OCI-LY7 (cell line): ENCODE data around the gene ZFR2. TPM values are rescaled to one million over a fixed set of nuclear protein-coding genes. Genes with fewer than 3 reads are reported as not detected.

Experiments used
- BruUV-seq: library from RNA; stranded (reverse); fragments of 400-500 nt; replicated peaks from 2 replicates; lab custom pipeline; 2021; lab: Mats Ljungman, UMichigan
- CTCF ChIA-PET: fragments of 300-600 bp; sonication (Branson Sonifier 250); formaldehyde crosslinking; loops from one replicate; lab custom pipeline; 2022; ENCODE audit warnings: antibody characterized with exemption; ENCODE audit not compliant: unreplicated experiment; lab: Charles Lee
- POLR2A ChIA-PET: fragments of 300-600 bp; sonication (Branson Sonifier 250); formaldehyde crosslinking; loops from one replicate; lab custom pipeline; 2022; ENCODE audit warnings: antibody characterized with exemption; lab: Charles Lee
- DNase-seq: peaks from one replicate; pipeline ENCODE4 v3.0.0-alpha.2; 2015; ENCODE audit warnings: low spot score
- H2AFZ ChIP-seq: fragments of 200-600 bp; sonication (generic), shearing (Covaris generic); 2 replicates; pipeline ENCODE4 v1.6.1; 2014; ENCODE audit warnings: mild to moderate bottlenecking, antibody characterized with exemption, low read length, moderate library complexity
- H3K27ac ChIP-seq: fragments of 200-600 bp; sonication (generic); 2 replicates; pipeline ENCODE4 v1.5.1; 2014; ENCODE audit warnings: mixed run types, low read depth, mild to moderate bottlenecking, moderate library complexity, low read length, inconsistent platforms; ENCODE audit not compliant: poor library complexity, severe bottlenecking
- H3K36me3 ChIP-seq: fragments of 200-600 bp; sonication (generic); 2 replicates; pipeline ENCODE4 v1.6.1; 2014; ENCODE audit warnings: mild to moderate bottlenecking, antibody characterized with exemption, low read length, moderate library complexity, mixed read lengths; ENCODE audit not compliant: insufficient read depth
- H3K4me1 ChIP-seq: fragments of 200-600 bp; sonication (generic); 2 replicates; pipeline ENCODE4 v1.5.1; 2014; ENCODE audit warnings: mild to moderate bottlenecking, low read length; ENCODE audit not compliant: insufficient read depth, poor library complexity, severe bottlenecking
- H3K4me2 ChIP-seq: fragments of 200-600 bp; sonication (generic); 2 replicates; pipeline ENCODE4 v1.6.1; 2014; ENCODE audit warnings: mild to moderate bottlenecking, low read length
- H3K4me3 ChIP-seq: fragments of 200-600 bp; sonication (generic); 2 replicates; pipeline ENCODE4 v1.5.1; 2014; ENCODE audit warnings: mild to moderate bottlenecking, low read depth, low read length; ENCODE audit not compliant: poor library complexity, severe bottlenecking
- H3K79me2 ChIP-seq: fragments of 200-600 bp; sonication (generic); 2 replicates; pipeline ENCODE4 v1.6.1; 2016; ENCODE audit warnings: low read depth, mild to moderate bottlenecking, low read length, moderate library complexity, mixed read lengths; ENCODE audit not compliant: insufficient read depth
- H3K9me2 ChIP-seq: fragments of 200-600 bp; sonication (generic); 2 replicates; pipeline ENCODE4 v1.6.1; 2016; ENCODE audit warnings: mild to moderate bottlenecking, low read length, mixed read lengths; ENCODE audit not compliant: insufficient read depth
- H3K9me3 ChIP-seq: fragments of 200-600 bp; sonication (generic); 2 replicates; pipeline ENCODE4 v1.6.1; 2014; ENCODE audit warnings: mild to moderate bottlenecking, mixed run types, low read length, mixed read lengths
- H4K20me1 ChIP-seq: fragments of 200-600 bp; sonication (generic); 2 replicates; pipeline ENCODE4 v1.6.1; 2014; ENCODE audit warnings: mild to moderate bottlenecking, antibody characterized with exemption, low read length, moderate library complexity, mixed read lengths; ENCODE audit not compliant: insufficient read depth
- CTCF ChIP-seq: fragments of 200-600 bp; sonication (generic); conservative IDR thresholded peaks from 2 replicates; pipeline ENCODE4 v1.5.1; 2014; ENCODE audit warnings: mild to moderate bottlenecking, antibody characterized with exemption, low read length, moderate library complexity, mixed read lengths
- EZH2phosphoT487 ChIP-seq: fragments of 200-600 bp; sonication (generic); IDR thresholded peaks from 2 replicates; pipeline ENCODE4 v1.6.1; 2018; ENCODE audit warnings: low read depth, borderline replicate concordance, mild to moderate bottlenecking, mixed run types, antibody characterized with exemption, low read length, moderate library complexity, mixed read lengths
- intact Hi-C: fragments of 100-400 bp; cut with micrococcal nuclease; formaldehyde crosslinking; loops from one replicate; pipeline ENCODE4 v1.10.0; 2022; ENCODE audit not compliant: unreplicated experiment
- total RNA-seq, 2 experiments: library from RNA; depleted of rRNA in 1 of 2; stranded (reverse); fragments of >200 nt in 1 of 2; shearing (Covaris generic) in 1 of 2; gene quantifications; 2 replicates each; pipeline ENCODE4 v1.2.3, GENCODE V29; 2014 to 2022

ZFR2 gene
- total RNA-seq, 2 experiments from 2014 or later: not detected

- H3K4me1 ChIP-seq: no peaks in the 10 kb centered on the region
- H3K9me3 ChIP-seq: no peaks in the 10 kb centered on the region
- DNase-seq: no peak
- ChIA-PET POLR2A (no interaction called here), CTCF (no interaction called here)
- intact Hi-C loops: no loop called here
- BruUV-seq: no TSS peak
- no peaks in the 10 kb centered on the region for H3K36me3 ChIP-seq
- no peak overlapping the region for H3K27ac ChIP-seq
- no peak overlapping the region for H3K4me3 ChIP-seq
- no peaks in the 10 kb centered on the region for H3K79me2 ChIP-seq
- TF ChIP-seq EZH2phosphoT487: no peak
- no peak for TF ChIP-seq CTCF
- H3K9me2 ChIP-seq: no peaks in the 10 kb centered on the region
- no peak overlapping the region for H3K4me2 ChIP-seq
- no peaks in the 10 kb centered on the region for H4K20me1 ChIP-seq
- H2AFZ ChIP-seq: no peak overlapping the region
Observed at GRCh38 chr19:3844596-3844995, 24.2 kb downstream of the ZFR2 start.

DNA sequence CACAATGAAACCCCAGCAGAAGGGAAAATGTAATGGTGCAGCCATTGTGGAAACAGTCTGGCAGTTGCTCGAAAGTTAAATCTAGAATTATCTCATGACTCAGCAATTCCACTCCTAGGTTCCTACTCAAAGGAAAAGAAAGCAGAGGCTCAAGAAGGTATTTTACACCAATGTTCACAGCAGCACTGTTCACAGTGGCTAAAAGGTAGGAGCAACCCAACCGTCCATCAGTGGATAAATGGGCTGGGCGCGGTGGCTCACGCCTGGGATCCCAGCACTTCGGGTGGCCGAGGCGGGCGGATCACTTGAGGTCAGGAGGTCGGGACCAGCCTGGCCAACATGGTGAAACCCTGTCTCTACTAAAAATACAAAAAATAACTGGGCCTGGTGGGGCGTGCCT, 25.9 kb downstream of the ZFR2 start:
- Histone ChIP-seq H3K79me2 (no peaks in the 10 kb centered on the region), H3K4me2 (no peak overlapping the region), H2AFZ (no peak overlapping the region), H3K4me3 (no peak overlapping the region), H3K4me1 (no peaks in the 10 kb centered on the region), H3K36me3 (no peaks in the 10 kb centered on the region), H3K9me3 (peaks cover 2% of the 10 kb centered on the region; the same call in 1 of the 2 replicates), H4K20me1 (no peaks in the 10 kb centered on the region), H3K27ac (no peak overlapping the region), H3K9me2 (no peaks in the 10 kb centered on the region)
- intact Hi-C loops: no loop called here
- TF ChIP-seq EZH2phosphoT487: no peak
- TF ChIP-seq CTCF: no peak
- POLR2A ChIA-PET: no interaction called here
- no peak for DNase-seq
- BruUV-seq: no TSS peak
- CTCF ChIA-PET: no interaction called here

DNA sequence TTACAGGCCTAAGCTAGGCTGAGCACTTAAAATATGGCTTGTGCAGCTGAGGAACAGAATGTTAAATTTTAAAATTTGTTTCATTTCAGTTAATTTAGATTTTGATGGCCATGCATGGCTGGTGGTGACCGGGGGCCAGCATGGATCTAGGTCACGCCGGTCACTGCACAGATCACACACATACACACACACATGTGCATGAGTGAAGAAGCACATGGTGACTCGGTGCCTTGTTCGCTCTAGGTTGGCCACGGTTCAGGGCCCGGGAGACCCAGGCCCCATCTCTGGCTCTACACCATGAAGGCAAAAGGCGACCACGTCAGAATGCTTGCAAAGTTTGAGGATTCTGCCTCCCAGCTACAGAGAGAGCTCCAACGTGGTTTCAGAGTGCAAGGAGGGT, 28.0 kb downstream of the ZFR2 start:
- no peak overlapping the region for H3K4me2 ChIP-seq
- no peaks in the 10 kb centered on the region for H3K9me2 ChIP-seq
- POLR2A ChIA-PET: no interaction called here
- no peak for TF ChIP-seq EZH2phosphoT487
- no peak for TF ChIP-seq CTCF
- peaks cover 13% of the 10 kb centered on the region; the same call in 1 of the 2 replicates for H3K9me3 ChIP-seq
- intact Hi-C loops: no loop called here
- no peak overlapping the region for H3K27ac ChIP-seq
- no TSS peak for BruUV-seq
- H3K4me1 ChIP-seq: no peaks in the 10 kb centered on the region
- DNase-seq: no peak
- H3K79me2 ChIP-seq: no peaks in the 10 kb centered on the region
- H2AFZ ChIP-seq: no peak overlapping the region
- no peaks in the 10 kb centered on the region for H4K20me1 ChIP-seq
- no peak overlapping the region for H3K4me3 ChIP-seq
- H3K36me3 ChIP-seq: no peaks in the 10 kb centered on the region
- CTCF ChIA-PET: no interaction called here
